ENCODE measurements around the gene NOX3. TPM values are rescaled to one million over a fixed set of nuclear protein-coding genes. Genes with fewer than 3 reads are reported as not detected.

NOX3 gene
- total and polyA plus RNA-seq, 2 of the 8 experiments (the other 6 are each of a cell fraction or from before 2014, with no cell fraction given) = not detected

DNA sequence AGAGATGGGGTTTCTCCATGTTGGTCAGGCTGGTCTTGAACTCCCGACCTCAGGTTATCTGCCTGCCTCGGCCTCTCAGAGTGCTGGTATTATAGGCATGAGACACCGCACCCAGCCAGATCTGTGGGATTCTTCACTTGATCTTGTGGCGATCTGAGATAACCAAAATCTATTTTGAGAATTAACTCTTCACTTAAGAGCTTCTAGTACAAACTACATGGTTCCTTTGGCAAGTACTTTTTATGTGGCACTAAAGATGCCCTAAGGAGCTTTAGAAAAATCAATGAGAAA, 103.6 kb downstream of the NOX3 start:
- no peak overlapping the region for H2BK15ac ChIP-seq (ENCODE audit: low read length)
- H3K4me1 ChIP-seq (replicated peaks in 1 of 4; ENCODE audit: control insufficient read depth in 3 of 4, insufficient read depth in 4 of 4, low read length in 3 of 4) = no peaks in the 10 kb centered on the region
- H3K4me2 ChIP-seq (ENCODE audit: insufficient read depth in 1 of 2, low read depth in 2 of 2, low read length in 2 of 2) = no peak overlapping the region
- no peak overlapping the region for H4K8ac ChIP-seq (ENCODE audit: extremely low read depth, insufficient read depth, low read length)
- H2BK5ac ChIP-seq (ENCODE audit: low read depth, low read length) = no peak overlapping the region
- no peaks in the 10 kb centered on the region for H3K36me3 ChIP-seq (ENCODE audit: control insufficient read depth in 2 of 4, insufficient read depth in 4 of 4, low read length in 3 of 4)
- DNase-seq (ENCODE audit: low read depth in 1 of 2, low spot score in 2 of 2) (no peak), FAIRE-seq (no peak)
- no peaks in the 10 kb centered on the region for H3K27me3 ChIP-seq (replicated peaks in 1 of 4; ENCODE audit: control insufficient read depth in 3 of 4, extremely low read depth in 1 of 4, insufficient read depth in 3 of 4, low read length in 3 of 4)
- TF ChIP-seq, protein P1, sequence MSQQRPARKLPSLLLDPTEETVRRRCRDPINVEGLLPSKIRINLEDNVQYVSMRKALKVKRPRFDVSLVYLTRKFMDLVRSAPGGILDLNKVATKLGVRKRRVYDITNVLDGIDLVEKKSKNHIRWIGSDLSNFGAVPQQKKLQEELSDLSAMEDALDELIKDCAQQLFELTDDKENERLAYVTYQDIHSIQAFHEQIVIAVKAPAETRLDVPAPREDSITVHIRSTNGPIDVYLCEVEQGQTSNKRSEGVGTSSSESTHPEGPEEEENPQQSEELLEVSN (IDR thresholded peaks at IDR 0.05) = no peak
- no peak for TF ChIP-seq HDAC2 (IDR thresholded peaks at IDR 0.05; ENCODE audit: borderline replicate concordance in 1 of 2, low read depth in 2 of 2, low read length in 2 of 2)
- TF ChIP-seq JUND (IDR thresholded peaks at IDR 0.05; ENCODE audit: low read length) = no peak
- TF ChIP-seq NRF1 (IDR thresholded peaks at IDR 0.05; ENCODE audit: low read depth, low read length) = no peak
- no peak for TF ChIP-seq SRF (IDR thresholded peaks at IDR 0.05; ENCODE audit: low read depth, low read length)
- no peak for TF ChIP-seq SAP30 (IDR thresholded peaks at IDR 0.05; ENCODE audit: insufficient read depth, insufficient replicate concordance, low read length)
- no peak for TF ChIP-seq CEBPB (IDR thresholded peaks at IDR 0.05; ENCODE audit: low read depth, low read length)
- no peak for TF ChIP-seq CREB1 (IDR thresholded peaks at IDR 0.05)
- no peak for TF ChIP-seq HDAC6 (IDR thresholded peaks at IDR 0.05; ENCODE audit: low read depth, low read length)
- no peak overlapping the region for H3K4me3 ChIP-seq (ENCODE audit: extremely low read depth in 1 of 4, insufficient read depth in 2 of 4, low read depth in 3 of 4, low read length in 4 of 4)
- H4K91ac ChIP-seq (replicated peaks; ENCODE audit: insufficient read length, low read length) = no peak overlapping the region
- H3K79me1 ChIP-seq (ENCODE audit: low read depth, low read length) = no peaks in the 10 kb centered on the region
- no peak overlapping the region for H2AFZ ChIP-seq (ENCODE audit: low read length)
- no peak overlapping the region for H4K5ac ChIP-seq (ENCODE audit: insufficient read length, low read depth, low read length)
- no peaks in the 10 kb centered on the region for H3K79me2 ChIP-seq (ENCODE audit: control insufficient read depth in 1 of 2, insufficient read depth in 2 of 2, low read length in 2 of 2)
- ChIA-PET POLR2A (ENCODE audit: partially characterized antibody) (no interaction called here), CTCF (ENCODE audit: partially characterized antibody) (no interaction called here)
- no peaks in the 10 kb centered on the region for H3K23me2 ChIP-seq (ENCODE audit: low read depth, low read length)
- H3K4ac ChIP-seq (replicated peaks; ENCODE audit: insufficient read length, low read depth, low read length) = no peak overlapping the region
- no peak overlapping the region for H3K23ac ChIP-seq (ENCODE audit: insufficient read length)
- H3K18ac ChIP-seq (ENCODE audit: extremely low read depth, low read length) = no peak overlapping the region
- no peak overlapping the region for H3K27ac ChIP-seq (ENCODE audit: low read depth, low read length)
- H2BK20ac ChIP-seq (ENCODE audit: low read length) = no peak overlapping the region
- no peaks in the 10 kb centered on the region for H4K20me1 ChIP-seq (replicated peaks in 1 of 2; ENCODE audit: control insufficient read depth in 1 of 2, insufficient read depth in 2 of 2, low read length in 2 of 2)
- H3K9me3 ChIP-seq (ENCODE audit: insufficient read depth in 2 of 2, low read depth in 1 of 2, low read length in 1 of 2) = no peaks in the 10 kb centered on the region
- H2BK120ac ChIP-seq (replicated peaks; ENCODE audit: low read depth, low read length) = no peak overlapping the region
- no peak overlapping the region for H3K56ac ChIP-seq (replicated peaks; ENCODE audit: insufficient read length, low read depth, low read length)
- no peak overlapping the region for H3K14ac ChIP-seq (ENCODE audit: insufficient read length)
- WGBS, 2 experiments (ENCODE audit: extremely low coverage in 1 of 2, insufficient coverage in 1 of 2, insufficient read length in 1 of 2, insufficient replicate concordance in 2 of 2, low coverage in 1 of 2, low lambda C conversion rate in 2 of 2, missing lambda C conversion rate in 1 of 2) = 87% methylated on average over 4 of the region's 4 CpGs; no CpG with 5 or more reads in 1 of the 2 experiments
- H2AK5ac ChIP-seq (ENCODE audit: low read depth, low read length) = no peak overlapping the region
- H3K9ac ChIP-seq (replicated peaks in 1 of 4; ENCODE audit: extremely low read depth in 1 of 4, low read depth in 3 of 4, low read length in 3 of 4) = no peak overlapping the region
- no peak overlapping the region for H2BK12ac ChIP-seq (ENCODE audit: low read depth, low read length)
